Gastroesophageal sphincter (tissue), 3 donors: ENCODE data around the gene BCL2A1.

ENCODE experiments used
- CTCF ChIP-seq, 4 experiments: fragments of 200-600 bp in 2 of 4; fragments of 450-650 bp in 2 of 4; sonication (generic) in 1 of 4; IDR thresholded peaks; one replicate each; pipeline ENCODE4 v1.5.1; 2017 to 2019; ENCODE audit warnings: antibody characterized with exemption in 4 of 4, mild to moderate bottlenecking in 2 of 4, moderate library complexity in 2 of 4
- EP300 ChIP-seq: sonication (generic); formaldehyde crosslinking; IDR thresholded peaks from one replicate; pipeline ENCODE4 v1.6.1; 2017; ENCODE audit warnings: antibody characterized with exemption, mild to moderate bottlenecking
- POLR2AphosphoS5 ChIP-seq: sonication (generic); formaldehyde crosslinking; IDR thresholded peaks from one replicate; pipeline ENCODE4 v1.6.1; 2017; ENCODE audit warnings: antibody characterized with exemption

DNA sequence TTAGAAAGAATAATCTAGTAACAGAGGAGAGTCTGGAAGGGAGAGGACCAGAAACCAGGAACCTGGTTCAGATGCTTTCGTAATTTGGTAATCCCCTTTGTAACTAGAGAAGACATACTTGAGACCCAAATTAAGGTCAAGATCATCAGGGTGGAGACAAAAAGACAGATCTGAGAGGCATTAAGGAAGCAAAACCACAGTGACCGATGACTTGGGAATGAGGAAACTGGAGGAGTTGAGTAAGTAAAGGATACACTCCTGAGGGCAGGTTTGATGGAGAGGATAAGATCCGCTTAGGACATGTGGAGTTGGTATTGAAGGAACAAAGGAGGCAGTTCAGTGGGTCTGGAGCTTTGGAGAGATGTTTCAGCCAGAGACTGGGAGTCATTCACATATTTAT is 23.6 kb upstream of the BCL2A1 start:
- no peak for TF ChIP-seq CTCF (IDR thresholded peaks at IDR 0.05)
- TF ChIP-seq EP300, result no peak
- no peak for TF ChIP-seq POLR2AphosphoS5
